ENCODE results near the gene SLC35B2. TPM values are rescaled to one million over a fixed set of nuclear protein-coding genes. Genes with fewer than 3 reads are reported as not detected.
A peak's percentile ranks its signal among the peaks of the same experiment; 100 is the strongest.

SLC35B2 gene
- total and polyA plus RNA-seq, 8 donors: 38.7 to 50.3 (median 43.7) TPM

- H3K4me1 ChIP-seq: peaks cover 16 to 38% of the 10 kb centered on the region in 2 donors
- no peaks in the 10 kb centered on the region for H3K27me3 ChIP-seq
- H3K4me3 ChIP-seq: peak overlapping the region; percentile 64 to 88
- H3K9me3 ChIP-seq: no peaks in the 10 kb centered on the region
- H3K36me3 ChIP-seq: peaks cover 1 to 23% of the 10 kb centered on the region in 2 donors
- ATAC-seq (no peak), DNase-seq (no peak)
- intact Hi-C loops (cut with DNase I): no loop called here
- TF ChIP-seq CTCF (IDR thresholded peaks at IDR 0.05): no peak
- H3K27ac ChIP-seq: peak overlapping the region; percentile 95 to 99
These were observed 11.9 kb downstream of the SLC35B2 start for GRCh38 chr6:44245391-44245911.

DNA sequence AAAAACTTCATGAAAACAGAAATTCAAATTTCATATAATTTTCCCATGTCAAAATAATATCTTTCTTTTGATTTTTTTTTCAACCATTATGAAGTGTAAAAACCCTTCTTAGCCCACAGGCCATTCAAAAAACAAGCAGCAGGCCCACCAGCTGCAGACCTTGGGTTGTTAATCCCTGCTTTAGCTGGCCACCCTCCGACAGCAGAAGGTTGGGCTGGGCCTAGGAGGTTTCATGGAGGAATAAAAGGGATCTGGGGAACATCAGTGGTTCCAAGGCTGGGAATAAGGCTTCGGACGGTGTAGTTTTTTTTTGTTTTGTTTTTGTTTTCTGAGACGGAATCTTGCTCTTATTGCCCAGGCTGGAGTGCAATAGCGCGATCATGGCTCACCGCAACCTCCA is 14.0 kb downstream of the SLC35B2 start:
- no peak for TF ChIP-seq CTCF (IDR thresholded peaks at IDR 0.05)
- H3K4me1 ChIP-seq: peaks cover 4 to 17% of the 10 kb centered on the region in 2 donors
- DNase-seq (no peak), ATAC-seq (no peak)
- H3K4me3 ChIP-seq: no peak overlapping the region
- intact Hi-C loops (cut with DNase I): no loop called here
- H3K36me3 ChIP-seq: peaks cover 0 to 2% of the 10 kb centered on the region in 2 donors
- H3K27me3 ChIP-seq: no peaks in the 10 kb centered on the region
- H3K9me3 ChIP-seq: no peaks in the 10 kb centered on the region
- H3K27ac ChIP-seq: no peak overlapping the region

GRCh38 chr6:44238687-44239350 is 18.5 kb downstream of the SLC35B2 start:
- Histone ChIP-seq H3K4me1 (peaks cover 10 to 42% of the 10 kb centered on the region in 2 donors), H3K9me3 (no peaks in the 10 kb centered on the region), H3K36me3 (no peaks in the 10 kb centered on the region), H3K27ac (no peak overlapping the region), H3K27me3 (no peaks in the 10 kb centered on the region), H3K4me3 (no peak overlapping the region)
- DNase-seq (no peak), ATAC-seq (no peak)
- no peak for TF ChIP-seq CTCF (IDR thresholded peaks at IDR 0.05)
- intact Hi-C loops (cut with DNase I): loop anchor here in 1 of 2 donors (5.0 kb wide), 1 partner anchor 67 kb away; no protein-coding TSS in a partner anchor

DNA sequence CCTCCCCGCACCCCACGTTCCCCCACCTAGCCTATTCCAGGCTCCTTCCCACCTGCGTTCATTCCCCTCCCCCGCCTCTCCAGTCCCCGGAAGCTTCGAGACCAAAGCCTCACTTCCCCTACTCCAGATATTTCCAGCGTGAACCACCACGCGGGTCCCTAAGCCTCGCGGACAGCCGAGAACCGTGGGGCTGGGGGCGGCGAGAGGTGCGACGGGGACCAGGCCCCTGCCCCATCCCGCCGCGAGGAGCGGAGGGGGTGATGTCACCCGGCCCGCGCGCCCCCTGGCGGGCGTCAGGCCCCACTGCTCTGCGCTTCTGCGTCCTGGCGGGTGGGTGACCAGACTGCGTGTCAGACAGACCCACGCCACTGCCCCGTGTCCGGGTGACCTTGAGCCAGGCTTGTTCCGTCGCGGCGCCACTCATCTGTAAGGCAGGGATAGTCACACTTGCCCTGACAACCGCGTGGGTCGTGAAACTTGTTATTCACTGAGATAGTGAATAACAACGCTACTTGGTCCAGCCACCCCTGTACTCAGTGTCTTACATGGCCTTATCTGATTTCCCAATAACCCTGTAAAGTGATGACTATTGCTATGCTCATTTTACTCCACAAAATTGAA is 19.4 kb downstream of the SLC35B2 start:
- H3K4me3 ChIP-seq: peak overlapping the region; percentile 42 to 57
- peaks cover 10 to 51% of the 10 kb centered on the region in 2 donors for H3K4me1 ChIP-seq
- ATAC-seq: peak; percentile 90
- H3K9me3 ChIP-seq: no peaks in the 10 kb centered on the region
- peaks cover 0 to 3% of the 10 kb centered on the region in 2 donors for H3K36me3 ChIP-seq
- TF ChIP-seq CTCF (IDR thresholded peaks at IDR 0.05): peak; percentile 97 to 99
- DNase-seq: peak; percentile 72 to 98 (median 85)
- no peaks in the 10 kb centered on the region for H3K27me3 ChIP-seq
- H3K27ac ChIP-seq: peak overlapping the region; percentile 81 to 91
- intact Hi-C loops (cut with DNase I): loop anchor here in 1 of 2 donors (5.0 kb wide), 1 partner anchor 66 kb away; no protein-coding TSS in a partner anchor
